Measurements from ENCODE around the gene THSD4.
"Not testable (repeated sequence)": the region's sequence is repeated elsewhere in the genome, so short reads cannot be mapped to it uniquely, and the experiment has no call there.

THSD4 gene

DNA sequence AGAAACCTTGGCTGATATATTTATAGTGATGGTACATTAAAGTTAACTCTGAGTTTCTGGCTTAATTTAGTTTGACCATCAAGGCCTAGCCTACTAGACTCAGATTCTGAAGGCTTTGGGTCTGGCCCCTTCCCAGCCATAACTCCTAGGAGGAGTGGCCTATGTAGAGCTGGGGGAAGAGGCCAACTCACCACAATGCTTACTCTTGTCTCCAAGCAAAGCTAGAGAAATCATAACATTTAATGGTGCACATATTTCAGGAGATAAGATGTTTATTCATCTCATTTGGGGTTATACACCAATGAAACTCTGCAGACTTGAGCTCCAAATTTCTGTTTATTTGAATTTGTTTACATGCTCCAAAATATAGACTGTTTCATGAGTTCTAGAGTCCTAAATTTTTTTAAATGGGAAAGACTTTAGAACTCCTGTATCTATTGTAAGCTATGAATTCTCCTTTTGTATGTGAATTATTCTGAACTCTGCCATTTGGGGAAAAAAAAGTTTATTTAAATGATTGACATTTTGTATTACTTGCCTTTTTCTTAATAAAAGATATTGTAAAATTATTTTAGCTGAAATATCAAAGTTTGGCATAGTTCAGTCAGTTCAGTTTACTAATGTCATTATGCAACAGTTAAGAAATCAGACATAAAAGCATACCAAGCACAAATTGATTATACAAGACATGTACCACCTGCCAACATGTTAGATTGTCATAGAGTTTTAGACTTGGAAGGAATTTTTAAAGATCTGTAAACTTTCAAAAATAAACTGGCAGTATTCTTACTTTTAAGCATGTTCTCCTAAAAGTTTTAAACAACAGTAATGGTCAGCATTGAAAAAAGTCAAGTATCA is 551.7 kb downstream of the THSD4 start:
- H3K9me3 ChIP-seq (ENCODE audit: control insufficient read depth, low read length): peaks cover 7% of the 10 kb centered on the region
- no peaks in the 10 kb centered on the region for H3K4me1 ChIP-seq (ENCODE audit: control insufficient read depth, insufficient read depth, low read length, poor library complexity, severe bottlenecking)
- no peak overlapping the region for H3K27ac ChIP-seq (ENCODE audit: low read depth, low read length, severe bottlenecking)
- H3K4me3 ChIP-seq (ENCODE audit: extremely low read depth, insufficient read depth, low read length, poor library complexity, severe bottlenecking): no peak overlapping the region
- H3K36me3 ChIP-seq (ENCODE audit: control insufficient read depth, insufficient read depth, low read length): no peaks in the 10 kb centered on the region

GRCh38 chr15:71669688-71670087 is 554.4 kb downstream of the THSD4 start:
- H3K36me3 ChIP-seq (ENCODE audit: control insufficient read depth, insufficient read depth, low read length): no peaks in the 10 kb centered on the region
- WGBS, 2 experiments (ENCODE audit: insufficient coverage in 2 of 2): 60% methylated on average over 1 of the region's 4 CpGs; no CpG with 5 or more reads in 1 of the 2 experiments
- H3K4me1 ChIP-seq (ENCODE audit: control insufficient read depth, insufficient read depth, low read length, poor library complexity, severe bottlenecking): no peaks in the 10 kb centered on the region
- H3K9me3 ChIP-seq (ENCODE audit: control insufficient read depth, low read length): peaks cover 7% of the 10 kb centered on the region
- no peak overlapping the region for H3K27ac ChIP-seq (ENCODE audit: low read depth, low read length, severe bottlenecking)
- H3K4me3 ChIP-seq (ENCODE audit: extremely low read depth, insufficient read depth, low read length, poor library complexity, severe bottlenecking): no peak overlapping the region

- H3K4me3 ChIP-seq (ENCODE audit: extremely low read depth, insufficient read depth, low read length, poor library complexity, severe bottlenecking); H3K4me1 ChIP-seq (ENCODE audit: control insufficient read depth, insufficient read depth, low read length, poor library complexity, severe bottlenecking); H3K36me3 ChIP-seq (ENCODE audit: control insufficient read depth, insufficient read depth, low read length); H3K27ac ChIP-seq (ENCODE audit: low read depth, low read length, severe bottlenecking); H3K9me3 ChIP-seq (ENCODE audit: control insufficient read depth, low read length): not testable (repeated sequence)
- 100% methylated on average over 1 of the region's 3 CpGs; no CpG with 5 or more reads in 1 of the 2 experiments for WGBS, 2 experiments (ENCODE audit: insufficient coverage in 2 of 2)
Observed at GRCh38 chr15:71670222-71670621, 555.0 kb downstream of the THSD4 start.

DNA sequence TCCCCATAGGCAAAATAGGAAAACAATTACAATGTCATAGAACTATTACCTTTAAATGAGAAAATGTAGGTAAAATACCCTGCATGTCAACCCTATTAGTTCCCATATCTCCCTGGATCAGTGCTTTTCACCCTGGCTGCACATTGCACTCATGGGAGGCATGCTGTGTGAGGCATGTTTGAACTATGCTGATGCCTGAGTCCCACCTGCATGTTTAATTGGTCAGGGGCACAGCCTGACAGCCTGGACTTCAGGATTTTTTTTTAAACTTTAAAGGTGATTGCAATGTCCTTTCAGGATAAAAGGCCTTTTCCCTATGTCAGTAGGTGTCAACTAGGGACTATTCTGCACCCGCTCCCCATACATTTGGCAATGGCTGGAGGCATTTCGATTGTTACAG is 559.1 kb downstream of the THSD4 start:
- Histone ChIP-seq H3K4me3 (ENCODE audit: extremely low read depth, insufficient read depth, low read length, poor library complexity, severe bottlenecking) (no peak overlapping the region), H3K9me3 (ENCODE audit: control insufficient read depth, low read length) (no peaks in the 10 kb centered on the region), H3K27ac (ENCODE audit: low read depth, low read length, severe bottlenecking) (no peak overlapping the region), H3K4me1 (ENCODE audit: control insufficient read depth, insufficient read depth, low read length, poor library complexity, severe bottlenecking) (peaks cover 21% of the 10 kb centered on the region), H3K36me3 (ENCODE audit: control insufficient read depth, insufficient read depth, low read length) (no peaks in the 10 kb centered on the region)
- WGBS, 2 experiments (ENCODE audit: insufficient coverage in 2 of 2): 88 to 90% methylated on average over 2 of the region's 2 CpGs

DNA sequence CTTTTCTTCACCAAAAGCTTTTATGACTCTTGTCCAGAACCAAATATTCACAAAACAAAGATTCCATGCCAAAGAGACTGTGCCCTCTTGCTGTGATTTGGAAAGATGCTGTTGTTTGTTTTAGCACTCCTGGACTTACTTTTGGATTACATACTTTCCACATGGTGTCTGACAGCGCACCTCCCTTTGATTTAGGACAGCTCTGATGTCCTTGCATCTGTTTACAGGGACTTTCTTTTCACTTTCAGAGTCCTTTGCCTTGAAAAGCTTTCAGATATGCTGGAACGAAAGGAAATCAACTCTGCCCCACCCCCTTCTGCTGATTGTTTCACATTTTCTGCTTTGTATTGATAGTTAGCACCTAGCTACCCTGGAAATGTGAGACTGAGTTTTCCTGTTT is 562.1 kb downstream of the THSD4 start:
- peaks cover 30% of the 10 kb centered on the region for H3K4me1 ChIP-seq (ENCODE audit: control insufficient read depth, insufficient read depth, low read length, poor library complexity, severe bottlenecking)
- H3K36me3 ChIP-seq (ENCODE audit: control insufficient read depth, insufficient read depth, low read length): no peaks in the 10 kb centered on the region
- H3K4me3 ChIP-seq (ENCODE audit: extremely low read depth, insufficient read depth, low read length, poor library complexity, severe bottlenecking): no peak overlapping the region
- 77 to 88% methylated on average over 1 to 2 of the region's 2 CpGs for WGBS, 2 experiments (ENCODE audit: insufficient coverage in 2 of 2)
- no peaks in the 10 kb centered on the region for H3K9me3 ChIP-seq (ENCODE audit: control insufficient read depth, low read length)
- no peak overlapping the region for H3K27ac ChIP-seq (ENCODE audit: low read depth, low read length, severe bottlenecking)

- 92 to 100% methylated on average over 2 of the region's 5 CpGs for WGBS, 2 experiments (ENCODE audit: insufficient coverage in 2 of 2)
Observed at GRCh38 chr15:71677766-71678165, 562.5 kb downstream of the THSD4 start.

DNA sequence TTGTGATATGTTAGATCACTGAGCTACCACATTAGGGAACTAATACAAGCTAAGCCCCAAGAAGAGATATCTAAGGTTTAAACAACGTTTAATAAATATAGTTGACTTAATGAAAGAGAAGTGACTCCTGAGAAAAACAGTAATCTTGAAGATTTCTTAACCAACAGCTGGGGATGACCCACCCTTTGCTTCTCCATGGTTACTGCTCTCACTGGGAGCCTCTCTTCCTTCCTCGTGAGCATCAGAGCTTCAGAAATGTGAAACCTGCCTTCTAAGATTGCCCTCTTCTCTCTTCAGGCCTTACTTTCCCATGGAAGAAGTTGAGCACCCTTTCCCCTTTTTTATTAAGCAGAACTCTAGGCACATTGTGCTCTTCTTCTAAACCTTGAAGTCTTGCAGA is 562.9 kb downstream of the THSD4 start:
- Histone ChIP-seq H3K9me3 (ENCODE audit: control insufficient read depth, low read length) (no peaks in the 10 kb centered on the region), H3K27ac (ENCODE audit: low read depth, low read length, severe bottlenecking) (no peak overlapping the region)
- WGBS, 2 experiments (ENCODE audit: insufficient coverage in 2 of 2): 67 to 82% methylated on average over 1 of the region's 2 CpGs

More at GRCh38 chr15:71677766-71678165, 562.5 kb downstream of the THSD4 start:
- Histone ChIP-seq H3K4me1 (ENCODE audit: control insufficient read depth, insufficient read depth, low read length, poor library complexity, severe bottlenecking) (peaks cover 30% of the 10 kb centered on the region), H3K36me3 (ENCODE audit: control insufficient read depth, insufficient read depth, low read length) (no peaks in the 10 kb centered on the region), H3K9me3 (ENCODE audit: control insufficient read depth, low read length) (no peaks in the 10 kb centered on the region), H3K4me3 (ENCODE audit: extremely low read depth, insufficient read depth, low read length, poor library complexity, severe bottlenecking) (no peak overlapping the region), H3K27ac (ENCODE audit: low read depth, low read length, severe bottlenecking) (no peak overlapping the region)

GRCh38 chr15:71678605-71679004 is 563.3 kb downstream of the THSD4 start:
- peaks cover 30% of the 10 kb centered on the region for H3K4me1 ChIP-seq (ENCODE audit: control insufficient read depth, insufficient read depth, low read length, poor library complexity, severe bottlenecking)
- H3K9me3 ChIP-seq (ENCODE audit: control insufficient read depth, low read length): no peaks in the 10 kb centered on the region
- WGBS, 2 experiments (ENCODE audit: insufficient coverage in 2 of 2): 83 to 100% methylated on average over 1 of the region's 2 CpGs
- no peak overlapping the region for H3K4me3 ChIP-seq (ENCODE audit: extremely low read depth, insufficient read depth, low read length, poor library complexity, severe bottlenecking)
- H3K27ac ChIP-seq (ENCODE audit: low read depth, low read length, severe bottlenecking): no peak overlapping the region
- no peaks in the 10 kb centered on the region for H3K36me3 ChIP-seq (ENCODE audit: control insufficient read depth, insufficient read depth, low read length)

More for the DNA sequence above, 562.9 kb downstream of the THSD4 start:
- peaks cover 30% of the 10 kb centered on the region for H3K4me1 ChIP-seq (ENCODE audit: control insufficient read depth, insufficient read depth, low read length, poor library complexity, severe bottlenecking)
- no peaks in the 10 kb centered on the region for H3K36me3 ChIP-seq (ENCODE audit: control insufficient read depth, insufficient read depth, low read length)
- H3K4me3 ChIP-seq (ENCODE audit: extremely low read depth, insufficient read depth, low read length, poor library complexity, severe bottlenecking): no peak overlapping the region

GRCh38 chr15:71679223-71679792 is 564.0 kb downstream of the THSD4 start:
- Histone ChIP-seq H3K36me3 (ENCODE audit: control insufficient read depth, insufficient read depth, low read length) (no peaks in the 10 kb centered on the region), H3K4me1 (ENCODE audit: control insufficient read depth, insufficient read depth, low read length, poor library complexity, severe bottlenecking) (peaks cover 30% of the 10 kb centered on the region), H3K4me3 (ENCODE audit: extremely low read depth, insufficient read depth, low read length, poor library complexity, severe bottlenecking) (no peak overlapping the region), H3K9me3 (ENCODE audit: control insufficient read depth, low read length) (no peaks in the 10 kb centered on the region), H3K27ac (ENCODE audit: low read depth, low read length, severe bottlenecking) (peak overlapping the region; percentile 83)
- 62 to 100% methylated on average over 2 to 3 of the region's 3 CpGs for WGBS, 2 experiments (ENCODE audit: insufficient coverage in 2 of 2)

GRCh38 chr15:71679793-71680353 is 564.6 kb downstream of the THSD4 start:
- Histone ChIP-seq H3K9me3 (ENCODE audit: control insufficient read depth, low read length) (no peaks in the 10 kb centered on the region), H3K4me1 (ENCODE audit: control insufficient read depth, insufficient read depth, low read length, poor library complexity, severe bottlenecking) (peaks cover 30% of the 10 kb centered on the region), H3K36me3 (ENCODE audit: control insufficient read depth, insufficient read depth, low read length) (no peaks in the 10 kb centered on the region), H3K4me3 (ENCODE audit: extremely low read depth, insufficient read depth, low read length, poor library complexity, severe bottlenecking) (no peak overlapping the region), H3K27ac (ENCODE audit: low read depth, low read length, severe bottlenecking) (peak overlapping the region; percentile 83)
- 69 to 83% methylated on average over 3 to 5 of the region's 5 CpGs for WGBS, 2 experiments (ENCODE audit: insufficient coverage in 2 of 2)

DNA sequence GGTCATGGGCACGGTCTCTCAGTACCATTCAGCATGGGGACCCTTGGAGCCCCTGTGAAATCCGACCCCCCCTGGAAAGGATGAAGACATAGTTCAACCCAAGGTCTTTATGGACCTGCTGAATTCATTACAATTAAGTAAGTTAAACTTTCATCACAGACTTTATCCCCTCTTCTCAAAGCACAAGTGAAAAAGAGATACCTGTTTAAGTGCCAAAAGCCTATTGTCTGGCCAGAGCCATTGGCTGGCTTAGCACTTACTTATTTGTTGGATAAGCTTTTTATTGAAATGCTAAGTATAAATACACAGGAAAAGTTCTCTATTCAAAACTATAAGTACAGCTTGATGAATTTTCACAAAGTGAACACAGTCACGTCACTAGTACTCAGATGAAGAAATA is 566.7 kb downstream of the THSD4 start:
- H3K27ac ChIP-seq (ENCODE audit: low read depth, low read length, severe bottlenecking): no peak overlapping the region

More for the DNA sequence above, 566.7 kb downstream of the THSD4 start:
- H3K9me3 ChIP-seq (ENCODE audit: control insufficient read depth, low read length): no peaks in the 10 kb centered on the region
- 83 to 93% methylated on average over 2 to 3 of the region's 3 CpGs for WGBS, 2 experiments (ENCODE audit: insufficient coverage in 2 of 2)
- no peak overlapping the region for H3K4me3 ChIP-seq (ENCODE audit: extremely low read depth, insufficient read depth, low read length, poor library complexity, severe bottlenecking)
- H3K4me1 ChIP-seq (ENCODE audit: control insufficient read depth, insufficient read depth, low read length, poor library complexity, severe bottlenecking): peaks cover 30% of the 10 kb centered on the region
- no peaks in the 10 kb centered on the region for H3K36me3 ChIP-seq (ENCODE audit: control insufficient read depth, insufficient read depth, low read length)
